Mammary epithelial cell (primary cell): ENCODE results near the gene TBC1D2.

Experiments
- EZH2 ChIP-seq: IDR thresholded peaks from 2 replicates; pipeline ENCODE4 v1.6.1; 2012; ENCODE audit warnings: low read length, inconsistent platforms, borderline replicate concordance
- TF ChIP-seq, protein P1 (sequence below), 2 donors: IDR thresholded peaks in 1 of 2; conservative IDR thresholded peaks in 1 of 2; 2 replicates each; pipeline ENCODE4 v1.5.1; 2011 to 2012; ENCODE audit warnings: inconsistent platforms in 2 of 2, low read length in 2 of 2, mild to moderate bottlenecking in 2 of 2, control low read depth in 1 of 2, low read depth in 1 of 2; ENCODE audit not compliant: insufficient read depth in 1 of 2; ENCODE audit errors: extremely low read depth in 1 of 2

GRCh38 chr9:98185611-98186171 lies 69.8 kb downstream of the TBC1D2 start:
- TF ChIP-seq, protein P1, sequence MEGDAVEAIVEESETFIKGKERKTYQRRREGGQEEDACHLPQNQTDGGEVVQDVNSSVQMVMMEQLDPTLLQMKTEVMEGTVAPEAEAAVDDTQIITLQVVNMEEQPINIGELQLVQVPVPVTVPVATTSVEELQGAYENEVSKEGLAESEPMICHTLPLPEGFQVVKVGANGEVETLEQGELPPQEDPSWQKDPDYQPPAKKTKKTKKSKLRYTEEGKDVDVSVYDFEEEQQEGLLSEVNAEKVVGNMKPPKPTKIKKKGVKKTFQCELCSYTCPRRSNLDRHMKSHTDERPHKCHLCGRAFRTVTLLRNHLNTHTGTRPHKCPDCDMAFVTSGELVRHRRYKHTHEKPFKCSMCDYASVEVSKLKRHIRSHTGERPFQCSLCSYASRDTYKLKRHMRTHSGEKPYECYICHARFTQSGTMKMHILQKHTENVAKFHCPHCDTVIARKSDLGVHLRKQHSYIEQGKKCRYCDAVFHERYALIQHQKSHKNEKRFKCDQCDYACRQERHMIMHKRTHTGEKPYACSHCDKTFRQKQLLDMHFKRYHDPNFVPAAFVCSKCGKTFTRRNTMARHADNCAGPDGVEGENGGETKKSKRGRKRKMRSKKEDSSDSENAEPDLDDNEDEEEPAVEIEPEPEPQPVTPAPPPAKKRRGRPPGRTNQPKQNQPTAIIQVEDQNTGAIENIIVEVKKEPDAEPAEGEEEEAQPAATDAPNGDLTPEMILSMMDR (conservative IDR thresholded peaks at IDR 0.05 in 1 of 2, IDR thresholded peaks at IDR 0.05 in 1 of 2; ENCODE audit: extremely low read depth in 1 of 2, insufficient read depth in 1 of 2, low read depth in 1 of 2, low read length in 2 of 2): no peak
- no peak for TF ChIP-seq EZH2
